ENCODE results near the gene PPCDC.

GRCh38 chr15:75062706-75063105 is 39.3 kb downstream of the PPCDC start:
- TF ChIP-seq YY1 (IDR thresholded peaks at IDR 0.05; ENCODE audit: insufficient read depth, insufficient read length): no peak
- no peak for TF ChIP-seq ZNF274 (IDR thresholded peaks at IDR 0.05; ENCODE audit: low read depth, low read length)
- no peak for TF ChIP-seq SUZ12 (IDR thresholded peaks at IDR 0.05; ENCODE audit: extremely low read depth, insufficient read depth, insufficient read length)
